Endothelial cell (in vitro differentiated cells): ENCODE measurements around the gene GALK1. TPM values are rescaled to one million over a fixed set of nuclear protein-coding genes. Genes with fewer than 3 reads are reported as not detected.
A peak's percentile ranks its signal among the peaks of the same experiment; 100 is the strongest.

Experiments used
- DNase-seq: peaks from one replicate; pipeline ENCODE4 v3.0.0; 2021; ENCODE audit warnings: low spot score
- H3K27ac Mint-ChIP-seq: one replicate; pipeline ENCODE4 v1.8.0; 2021; ENCODE audit warnings: mixed read lengths, inconsistent platforms; ENCODE audit not compliant: unreplicated experiment
- H3K27me3 Mint-ChIP-seq: one replicate; pipeline ENCODE4 v1.8.0; 2021; ENCODE audit warnings: mild to moderate bottlenecking, moderate library complexity, mixed read lengths, inconsistent platforms; ENCODE audit not compliant: unreplicated experiment
- H3K36me3 Mint-ChIP-seq: one replicate; pipeline ENCODE4 v1.8.0; 2021; ENCODE audit warnings: mild to moderate bottlenecking, low read depth, mixed read lengths, inconsistent platforms; ENCODE audit not compliant: unreplicated experiment
- H3K4me1 Mint-ChIP-seq: one replicate; pipeline ENCODE4 v1.8.0; 2021; ENCODE audit warnings: mild to moderate bottlenecking, mixed read lengths, inconsistent platforms; ENCODE audit not compliant: unreplicated experiment
- H3K4me3 Mint-ChIP-seq: one replicate; pipeline ENCODE4 v1.8.0; 2021; ENCODE audit warnings: mild to moderate bottlenecking, mixed read lengths, inconsistent platforms; ENCODE audit not compliant: unreplicated experiment
- H3K9me3 Mint-ChIP-seq: one replicate; pipeline ENCODE4 v1.8.0; 2021; ENCODE audit warnings: mixed read lengths, inconsistent platforms; ENCODE audit not compliant: unreplicated experiment
- CTCF ChIP-seq: fragments of 200-600 bp; sonication (generic); IDR thresholded peaks from one replicate; pipeline ENCODE4 v1.5.0; 2021; ENCODE audit warnings: antibody characterized with exemption; ENCODE audit not compliant: unreplicated experiment
- total RNA-seq: library from RNA; stranded (reverse); fragmentation: NEBNext Ultra II Directional; extraction: Animal tissue kit (Norgen Biotek cat#: 25700); gene quantifications from one replicate; pipeline ENCODE4 v1.2.1, GENCODE V29; 2021; ENCODE audit not compliant: unreplicated experiment

Gene GALK1
- total RNA-seq, 1 donor from 2014 or later = 18.0 TPM

GRCh38 chr17:75774991-75775668, 10.1 kb upstream of the GALK1 start:
- Mint-ChIP-seq H3K27me3 (peaks cover 12% of the 10 kb centered on the region), H3K36me3 (peaks cover 31% of the 10 kb centered on the region), H3K4me3 (no peak overlapping the region), H3K4me1 (peaks cover 30% of the 10 kb centered on the region), H3K9me3 (no peaks in the 10 kb centered on the region), H3K27ac (peak overlapping the region; percentile 34)
- no peak for DNase-seq
- no peak for TF ChIP-seq CTCF

GRCh38 chr17:75774471-75774990, 9.5 kb upstream of the GALK1 start:
- no peak for TF ChIP-seq CTCF
- DNase-seq = no peak
- H3K4me3 Mint-ChIP-seq = no peak overlapping the region
- peaks cover 27% of the 10 kb centered on the region for H3K36me3 Mint-ChIP-seq
- peaks cover 27% of the 10 kb centered on the region for H3K4me1 Mint-ChIP-seq
- H3K27ac Mint-ChIP-seq = no peak overlapping the region
- H3K9me3 Mint-ChIP-seq = no peaks in the 10 kb centered on the region
- H3K27me3 Mint-ChIP-seq = peaks cover 8% of the 10 kb centered on the region

DNA sequence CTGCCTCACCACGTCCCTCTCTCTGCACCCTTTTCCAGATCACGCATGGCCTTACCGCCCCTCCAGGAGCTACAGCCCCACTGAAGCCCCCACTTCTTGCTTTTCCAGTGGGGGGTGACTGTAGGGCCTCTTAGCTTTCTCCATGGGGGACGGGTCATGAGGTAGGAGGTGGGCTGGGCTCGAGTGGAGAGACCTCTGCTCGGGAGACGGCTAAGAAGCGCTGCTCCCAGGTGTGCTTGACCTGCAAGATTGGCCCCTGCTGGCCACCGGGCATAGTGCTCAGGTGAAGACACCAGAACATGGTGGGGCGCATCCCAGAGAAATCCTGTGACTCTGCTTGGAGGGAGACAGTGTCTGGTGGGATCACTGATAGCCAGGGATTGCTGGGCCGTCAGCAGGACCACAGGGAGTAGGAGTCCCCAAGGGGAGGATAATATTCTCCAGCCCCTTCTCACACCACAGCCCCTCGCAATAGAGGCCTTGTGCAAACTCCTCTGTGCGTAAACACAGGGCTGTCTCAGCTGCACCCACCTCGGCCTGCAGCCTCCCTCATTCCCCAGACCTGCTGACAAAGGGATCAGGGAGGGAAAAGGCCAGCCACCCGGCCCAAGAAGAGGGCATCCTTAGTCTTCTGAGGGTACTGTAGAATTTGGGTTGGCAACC, 8.9 kb upstream of the GALK1 start:
- Mint-ChIP-seq H3K9me3 (no peaks in the 10 kb centered on the region), H3K27ac (no peak overlapping the region), H3K36me3 (peaks cover 26% of the 10 kb centered on the region), H3K4me3 (no peak overlapping the region), H3K27me3 (peaks cover 7% of the 10 kb centered on the region), H3K4me1 (peaks cover 26% of the 10 kb centered on the region)
- DNase-seq = no peak
- TF ChIP-seq CTCF = no peak

- no peaks in the 10 kb centered on the region for H3K9me3 Mint-ChIP-seq
- peaks cover 7% of the 10 kb centered on the region for H3K27me3 Mint-ChIP-seq
- H3K36me3 Mint-ChIP-seq = peaks cover 19% of the 10 kb centered on the region
- H3K4me3 Mint-ChIP-seq = no peak overlapping the region
- DNase-seq = no peak
- H3K4me1 Mint-ChIP-seq = peaks cover 26% of the 10 kb centered on the region
- no peak for TF ChIP-seq CTCF
- peak overlapping the region; percentile 18 for H3K27ac Mint-ChIP-seq
These were observed 8.3 kb upstream of the GALK1 start for GRCh38 chr17:75773121-75773807.
